Transverse colon (tissue), 4 donors: ENCODE results near the gene THSD4. TPM values are rescaled to one million over a fixed set of nuclear protein-coding genes. Genes with fewer than 3 reads are reported as not detected.

Experiments used
- DNase-seq: peaks from one replicate; pipeline ENCODE4 v3.0.0-alpha.2; 2019
- H3K27ac ChIP-seq, 4 donors: fragments of 200-600 bp; sonication (generic); 2 replicates each; pipeline ENCODE4 v1.5.1; 2016 to 2018; ENCODE audit warnings: inconsistent platforms in 4 of 4
- H3K27me3 ChIP-seq: fragments of 200-600 bp; sonication (generic); 2 replicates; pipeline ENCODE4 v1.5.1; 2017; ENCODE audit warnings: inconsistent platforms
- H3K36me3 ChIP-seq, 4 donors: fragments of 200-600 bp; sonication (generic); 2 replicates each; pipeline ENCODE4 v1.5.1; 2017 to 2019; ENCODE audit warnings: inconsistent platforms in 4 of 4
- H3K4me1 ChIP-seq, 4 donors: fragments of 200-600 bp; sonication (generic); 2 replicates each; pipeline ENCODE4 v1.5.1; 2017 to 2020; ENCODE audit warnings: inconsistent platforms in 4 of 4
- H3K4me3 ChIP-seq, 4 donors: fragments of 200-600 bp; sonication (generic); 1 replicate in 1 of 4; 2 replicates in 3 of 4; pipeline versions ENCODE4 v1.5.1 to v1.6.1; 2017 to 2019; ENCODE audit warnings: inconsistent platforms in 4 of 4
- H3K9me3 ChIP-seq, 2 donors: fragments of 200-600 bp; sonication (generic); 2 replicates each; pipeline ENCODE4 v1.5.1; 2017 to 2019; ENCODE audit warnings: inconsistent platforms in 2 of 2
- CTCF ChIP-seq, 5 experiments: fragments of 200-600 bp in 3 of 5; fragments of 450-650 bp in 2 of 5; sonication (generic) in 3 of 5; IDR thresholded peaks; 1 replicate in 2 of 5; 2 replicates in 3 of 5; pipeline ENCODE4 v1.5.1; 2016 to 2017; ENCODE audit warnings: antibody characterized with exemption in 5 of 5, inconsistent platforms in 3 of 5, mild to moderate bottlenecking in 2 of 5, moderate library complexity in 1 of 5
- EP300 ChIP-seq: sonication (generic); formaldehyde crosslinking; IDR thresholded peaks from one replicate; pipeline ENCODE4 v1.6.1; 2017; ENCODE audit warnings: antibody characterized with exemption, low read depth
- POLR2A ChIP-seq: fragments of 450-650 bp; IDR thresholded peaks from one replicate; pipeline ENCODE4 v1.6.1; 2016; ENCODE audit warnings: antibody characterized with exemption, mild to moderate bottlenecking, moderate library complexity
- POLR2AphosphoS5 ChIP-seq, 3 donors: sonication (generic); formaldehyde crosslinking; IDR thresholded peaks; one replicate each; pipeline ENCODE4 v1.6.1; 2016; ENCODE audit warnings: antibody characterized with exemption in 3 of 3
- WGBS, 2 donors: methylation state at CpG; one replicate each; pipeline ENCODE4 v1.1.5; 2018; ENCODE audit warnings: low coverage in 1 of 2; 5-methylcytosine and 5-hydroxymethylcytosine counted together
- in situ Hi-C, 4 donors: fragments of 200-750 bp; cut with MboI; loops; one replicate each; pipeline versions ENCODE4 v1.15.0 to v1.15.1; 2017; ENCODE audit warnings: low sequenced_read_pairs in 3 of 4, low pct_ligation_motif_present in 1 of 4, low pct_unique_long_range_greater_than_20kb in 1 of 4
- intact Hi-C: fragments of 100-400 bp; cut with DNase I; formaldehyde crosslinking; loops from one replicate; pipeline ENCODE4 v1.15.1; 2023; ENCODE audit warnings: low total_unique reads
- total RNA-seq, 4 donors: library from RNA; depleted of rRNA; stranded (reverse); fragments of >200 nt; gene quantifications; one replicate each; pipeline ENCODE4 v1.1.0, GENCODE V29; 2016

Gene THSD4
- total RNA-seq, 4 donors from 2014 or later, result 13.3 to 57.2 (median 47.4) TPM

DNA sequence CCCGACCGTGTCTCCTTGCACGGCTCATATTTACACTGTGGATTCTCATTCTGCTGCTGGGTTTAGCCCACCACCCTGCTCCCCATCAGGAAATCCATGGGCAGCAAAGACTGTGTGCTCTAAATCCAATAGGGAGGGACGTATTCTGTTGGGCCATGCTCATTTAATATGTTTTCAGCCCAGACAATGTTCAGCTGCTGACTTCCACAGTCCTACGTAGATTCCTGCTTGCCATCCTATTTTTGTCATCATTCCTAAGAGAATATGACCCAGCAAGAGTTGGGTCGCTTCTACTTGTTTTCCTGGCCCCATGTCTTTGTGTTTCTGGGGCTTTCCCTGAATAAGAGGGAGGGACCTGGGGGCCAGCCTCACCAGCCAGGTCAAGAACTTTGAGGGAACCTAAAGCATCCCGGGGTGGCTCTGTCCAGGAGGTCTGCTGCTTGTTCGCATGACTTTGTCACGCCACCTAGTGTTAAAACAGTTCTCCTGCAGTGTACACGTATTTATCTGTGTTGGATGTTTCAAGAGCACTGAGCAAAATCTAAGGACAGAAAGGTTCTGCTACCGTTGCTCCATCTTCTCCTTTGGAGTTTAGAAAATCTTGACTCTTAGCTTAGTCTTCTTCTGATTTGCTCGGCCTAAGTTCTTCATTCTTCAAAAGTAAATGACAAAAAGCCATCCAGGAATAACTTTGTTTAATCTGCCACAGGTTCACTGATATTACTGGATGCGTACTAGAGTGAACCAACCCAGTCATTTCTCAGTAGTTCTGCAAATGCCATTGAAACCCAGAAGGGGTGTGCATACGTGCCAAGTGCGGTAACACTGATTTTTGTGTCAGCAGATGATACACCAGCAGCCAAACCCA is 615.2 kb downstream of the THSD4 start:
- Histone ChIP-seq H3K27ac (no peak overlapping the region), H3K36me3 (no peaks in the 10 kb centered on the region), H3K4me3 (no peak overlapping the region), H3K4me1 (peaks cover 0 to 31% (median 7%) of the 10 kb centered on the region in 4 donors), H3K9me3 (no peaks in the 10 kb centered on the region), H3K27me3 (no peaks in the 10 kb centered on the region)
- in situ Hi-C loops (loop anchor here in 3 of 4 donors (10.0 to 25.0 kb wide), 3 partner anchors 268 to 286 kb away; no protein-coding TSS in a partner anchor), intact Hi-C loops (loop anchor here (10.0 kb wide), 1 partner anchor 286 kb away; no protein-coding TSS in a partner anchor)
- TF ChIP-seq POLR2AphosphoS5 (IDR thresholded peaks at IDR 0.05) (no peak), CTCF (IDR thresholded peaks at IDR 0.05) (peak; percentile 69 to 82 (median 75))
- WGBS, 2 donors, result 42 to 45% methylated on average over 5 to 15 of the region's 15 CpGs
- peak; percentile 44 for DNase-seq

- H3K4me1 ChIP-seq, result peaks cover 0 to 41% (median 7%) of the 10 kb centered on the region in 4 donors
- no peaks in the 10 kb centered on the region for H3K36me3 ChIP-seq
- H3K27ac ChIP-seq, result peak overlapping the region in 3 of 4 donors; percentile 27 to 42 (median 28)
- intact Hi-C loops, result loop anchor here (10.0 kb wide), 1 partner anchor 288 kb away; no protein-coding TSS in a partner anchor
- TF ChIP-seq POLR2AphosphoS5 (IDR thresholded peaks at IDR 0.05) (peak in 1 of 3 donors; percentile 44), EP300 (no peak)
- 38 to 100% methylated on average over 1 to 2 of the region's 2 CpGs for WGBS, 2 donors
- H3K9me3 ChIP-seq, result no peaks in the 10 kb centered on the region
- no peaks in the 10 kb centered on the region for H3K27me3 ChIP-seq
- no peak overlapping the region for H3K4me3 ChIP-seq
- in situ Hi-C loops, result loop anchor here in 3 of 4 donors (10.0 to 25.0 kb wide), 3 partner anchors 270 to 288 kb away; no protein-coding TSS in a partner anchor
- DNase-seq, result peak; percentile 64
Observed at GRCh38 chr15:71732636-71733035, 617.4 kb downstream of the THSD4 start.

- no peaks in the 10 kb centered on the region for H3K27me3 ChIP-seq
- intact Hi-C loops, result loop anchor here (10.0 kb wide), 1 partner anchor 288 kb away; no protein-coding TSS in a partner anchor
- H3K27ac ChIP-seq, result peak overlapping the region in 1 of 4 donors; percentile 28
- H3K4me3 ChIP-seq, result no peak overlapping the region
- H3K9me3 ChIP-seq, result no peaks in the 10 kb centered on the region
- WGBS, 2 donors, result 78% methylated on average over 1 of the region's 1 CpG; no CpG with 5 or more reads in 1 of the 2 donors
- no peaks in the 10 kb centered on the region for H3K36me3 ChIP-seq
- DNase-seq, result no peak
- in situ Hi-C loops, result loop anchor here in 3 of 4 donors (10.0 to 25.0 kb wide), 3 partner anchors 271 to 288 kb away; no protein-coding TSS in a partner anchor
- peaks cover 0 to 38% (median 7%) of the 10 kb centered on the region in 4 donors for H3K4me1 ChIP-seq
- TF ChIP-seq POLR2AphosphoS5 (IDR thresholded peaks at IDR 0.05) (no peak), POLR2A (no peak), CTCF (IDR thresholded peaks at IDR 0.05) (no peak), EP300 (no peak)
Observed at GRCh38 chr15:71733122-71733521, 617.9 kb downstream of the THSD4 start.

DNA sequence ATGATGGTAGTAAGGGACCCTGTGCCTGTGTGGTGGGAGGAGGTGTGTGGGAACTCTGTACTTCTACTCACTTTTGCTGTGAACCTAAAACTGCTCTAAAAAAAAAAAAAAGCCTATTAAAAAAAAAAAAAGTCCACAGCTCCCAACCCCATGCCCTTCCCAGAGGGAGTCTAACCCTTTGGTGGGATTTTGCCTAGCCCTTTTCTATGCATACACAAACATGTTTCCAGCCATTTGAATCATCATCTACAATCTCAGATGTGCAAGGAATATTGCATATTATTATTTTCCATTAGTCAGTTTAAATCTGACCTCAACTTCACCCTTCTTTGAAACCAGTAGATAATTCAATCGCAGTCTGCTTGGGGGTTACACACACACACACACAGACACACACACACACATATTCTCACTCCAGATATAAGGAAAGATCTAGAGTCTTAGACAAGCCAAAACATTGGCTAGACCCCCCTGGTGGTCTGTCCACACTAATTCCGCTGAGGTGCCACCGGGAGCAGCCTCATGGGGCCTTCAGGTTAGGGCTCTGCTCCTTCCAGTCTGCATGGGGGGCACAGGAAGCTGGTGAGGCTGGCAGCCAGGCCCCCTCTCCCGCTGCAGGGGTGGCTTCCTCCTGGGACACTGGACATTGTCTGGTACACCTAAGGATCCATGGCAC is 619.6 kb downstream of the THSD4 start:
- no peak overlapping the region for H3K27ac ChIP-seq
- peaks cover 0 to 22% (median 3%) of the 10 kb centered on the region in 4 donors for H3K4me1 ChIP-seq
- WGBS, 2 donors, result 85 to 100% methylated on average over 1 to 4 of the region's 4 CpGs
- no peaks in the 10 kb centered on the region for H3K27me3 ChIP-seq
- in situ Hi-C loops (loop anchor here in 3 of 4 donors (10.0 to 25.0 kb wide), 3 partner anchors 273 to 290 kb away; no protein-coding TSS in a partner anchor), intact Hi-C loops (loop anchor here (1.0 to 10.0 kb wide), 2 partner anchors 26 to 290 kb away; no protein-coding TSS in a partner anchor)
- no peak overlapping the region for H3K4me3 ChIP-seq
- H3K36me3 ChIP-seq, result no peaks in the 10 kb centered on the region
- no peak for DNase-seq
- no peak for TF ChIP-seq EP300
- no peak for TF ChIP-seq POLR2A
- no peak for TF ChIP-seq CTCF (IDR thresholded peaks at IDR 0.05)
- no peak for TF ChIP-seq POLR2AphosphoS5 (IDR thresholded peaks at IDR 0.05)
- no peaks in the 10 kb centered on the region for H3K9me3 ChIP-seq
